H1 (cell line): ENCODE results near the gene HERC4. TPM values are rescaled to one million over a fixed set of nuclear protein-coding genes. Genes with fewer than 3 reads are reported as not detected.

Experiments used
- FOSL1 ChIP-seq: IDR thresholded peaks from 2 replicates; pipeline ENCODE4 v1.6.1; 2011; ENCODE audit warnings: mild to moderate bottlenecking, low read depth, low read length, moderate library complexity; ENCODE audit not compliant: insufficient read depth
- JUN ChIP-seq: IDR thresholded peaks from 2 replicates; pipeline ENCODE4 v1.6.1; 2011; ENCODE audit warnings: low read depth, mild to moderate bottlenecking, improper control_type of control experiment, low read length
- JUND ChIP-seq: IDR thresholded peaks from 2 replicates; pipeline ENCODE4 v1.6.1; 2011; ENCODE audit warnings: mild to moderate bottlenecking, improper control_type of control experiment, low read length
- KDM1A ChIP-seq: fragments of 200-600, 300-600 bp; sonication (generic); IDR thresholded peaks from 2 replicates; pipeline ENCODE4 v1.7.1; 2016; ENCODE audit warnings: mild to moderate bottlenecking, low read length, borderline replicate concordance
- RAD21 ChIP-seq, 2 experiments: IDR thresholded peaks in 1 of 2; conservative IDR thresholded peaks in 1 of 2; 2 replicates each; pipeline ENCODE4 v1.6.1; 2011; ENCODE audit warnings: low read depth in 2 of 2, low read length in 2 of 2, improper control_type of control experiment in 1 of 2, inconsistent platforms in 1 of 2, mild to moderate bottlenecking in 1 of 2, moderate library complexity in 1 of 2
- RFX5 ChIP-seq: IDR thresholded peaks from 2 replicates; pipeline ENCODE4 v1.6.1; 2011; ENCODE audit warnings: low read depth, low read length, improper control_type of control experiment, borderline replicate concordance
- polyA plus RNA-seq, 7 experiments: library from polyadenylated mRNA; depleted of rRNA in 3 of 7; stranded (reverse) in 5 of 7; unstranded in 2 of 7; fragments of >200 nt in 5 of 7; fragments of 200-250 nt in 2 of 7; gene quantifications; 1 replicate in 5 of 7; 2 replicates in 1 of 7; 4 replicates in 1 of 7; pipeline versions ENCODE4 v1.2.1 to v1.2.3, GENCODE V29; 2011 to 2013; ENCODE audit warnings: missing spikeins in 2 of 7, mixed read lengths in 2 of 7
- total RNA-seq: library from RNA; stranded (reverse); fragmentation: NEBNext Ultra II Directional; extraction: Animal tissue kit (Norgen Biotek cat#: 25700); gene quantifications from 2 replicates; pipeline ENCODE4 v1.2.1, GENCODE V29; 2021

The HERC4 gene
- total and polyA plus RNA-seq, 2 of the 8 experiments (the other 6 are each of a cell fraction or from before 2014, with no cell fraction given), result 7.5 to 44.0 TPM

DNA sequence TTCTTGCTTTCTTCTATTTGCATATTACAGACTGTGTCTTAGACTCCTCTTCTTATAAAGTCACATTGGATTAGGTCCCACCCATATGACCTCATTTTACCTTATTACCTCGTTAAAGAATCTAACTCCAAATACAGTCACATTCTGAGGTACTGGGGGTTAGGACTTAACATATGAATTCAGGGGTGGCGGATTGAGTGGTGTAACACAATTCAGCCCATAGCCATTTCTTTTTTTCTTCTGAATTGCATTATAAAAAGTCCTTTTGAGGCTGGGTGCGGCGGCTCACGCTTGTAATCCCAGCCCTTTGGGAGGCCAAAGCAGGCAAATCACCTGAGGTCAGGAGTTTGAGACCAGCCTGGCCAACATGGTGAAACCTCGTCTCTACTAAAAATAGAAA, 6.8 kb upstream of the HERC4 start (continued):
- TF ChIP-seq JUN (no peak), KDM1A (no peak), JUND (no peak), RAD21 (IDR thresholded peaks at IDR 0.05 in 1 of 2, conservative IDR thresholded peaks at IDR 0.05 in 1 of 2; ENCODE audit: low read depth in 2 of 2, low read length in 2 of 2) (no peak), FOSL1 (no peak), RFX5 (no peak)
- TF ChIP-seq, all 59 proteins: peak for 0
